C4-2B (cell line): ENCODE data around the gene NPTX2.

Experiments used
- H3K27ac ChIP-seq: fragments of 450-650 bp; 2 replicates; pipeline ENCODE4 v1.5.1; 2017
- CTCF ChIP-seq: fragments of 450-650 bp; conservative IDR thresholded peaks from 2 replicates; pipeline ENCODE4 v1.5.1; 2017; ENCODE audit warnings: mild to moderate bottlenecking
- ZFX ChIP-seq: fragments of 450-650 bp; IDR thresholded peaks from 2 replicates; pipeline ENCODE4 v1.6.1; 2017

The NPTX2 gene

GRCh38 chr7:98670186-98670585 lies 53.1 kb downstream of the NPTX2 start:
- no peak overlapping the region for H3K27ac ChIP-seq
- TF ChIP-seq CTCF (no peak), ZFX (no peak)

GRCh38 chr7:98671733-98672331 lies 54.7 kb downstream of the NPTX2 start:
- TF ChIP-seq CTCF (no peak), ZFX (no peak)
- no peak overlapping the region for H3K27ac ChIP-seq

- no peak overlapping the region for H3K27ac ChIP-seq
- no peak for TF ChIP-seq CTCF
- TF ChIP-seq ZFX = no peak
Measured at GRCh38 chr7:98674461-98674860, 57.4 kb downstream of the NPTX2 start.

GRCh38 chr7:98674881-98675280 lies 57.8 kb downstream of the NPTX2 start:
- no peak overlapping the region for H3K27ac ChIP-seq
- TF ChIP-seq ZFX (no peak), CTCF (no peak)

GRCh38 chr7:98678215-98678614 lies 61.1 kb downstream of the NPTX2 start:
- no peak overlapping the region for H3K27ac ChIP-seq
- TF ChIP-seq CTCF (no peak), ZFX (no peak)
